KMS-11 (cell line): ENCODE measurements around the gene SLC4A1.
A peak's percentile ranks its signal among the peaks of the same experiment; 100 is the strongest.

Source experiments
- H2AFZ ChIP-seq: fragments of 200-600 bp; sonication (generic); 2 replicates; pipeline ENCODE4 v1.6.1; 2016; ENCODE audit warnings: antibody characterized with exemption, mixed run types, low read depth
- H3K27ac ChIP-seq: fragments of 200-600 bp; sonication (generic); 2 replicates; pipeline ENCODE4 v1.6.1; 2016; ENCODE audit warnings: mild to moderate bottlenecking, mixed run types
- H3K27me3 ChIP-seq: fragments of 200-600 bp; sonication (generic); 2 replicates; pipeline ENCODE4 v1.6.1; 2017; ENCODE audit warnings: mild to moderate bottlenecking, low read depth, mixed run types, moderate library complexity; ENCODE audit not compliant: insufficient read depth
- H3K36me3 ChIP-seq: fragments of 200-600 bp; sonication (generic); 2 replicates; pipeline ENCODE4 v1.6.1; 2017; ENCODE audit warnings: mild to moderate bottlenecking, mixed run types; ENCODE audit not compliant: insufficient read depth
- H3K4me1 ChIP-seq: fragments of 200-600 bp; sonication (generic); 2 replicates; pipeline ENCODE4 v1.6.1; 2016; ENCODE audit warnings: mild to moderate bottlenecking, low read depth, mixed run types; ENCODE audit not compliant: poor library complexity, severe bottlenecking
- H3K4me2 ChIP-seq: fragments of 200-600 bp; sonication (generic); 2 replicates; pipeline ENCODE4 v1.7.0; 2016; ENCODE audit warnings: mild to moderate bottlenecking, mixed run types
- H3K4me3 ChIP-seq: fragments of 200-600 bp; sonication (generic); IDR thresholded peaks from 2 replicates; pipeline ENCODE4 v1.6.1; 2017; ENCODE audit warnings: low read depth, low read length, mixed read lengths; ENCODE audit not compliant: insufficient read depth
- H3K79me2 ChIP-seq: fragments of 200-600 bp; sonication (generic); 2 replicates; pipeline ENCODE4 v1.6.1; 2016; ENCODE audit warnings: low read depth, mixed run types; ENCODE audit not compliant: insufficient read depth
- H3K9ac ChIP-seq: fragments of 200-600 bp; sonication (generic); 2 replicates; pipeline ENCODE4 v1.6.1; 2016; ENCODE audit warnings: mild to moderate bottlenecking, mixed run types
- H4K20me1 ChIP-seq: fragments of 200-600 bp; sonication (generic); 2 replicates; pipeline ENCODE4 v1.6.1; 2016; ENCODE audit warnings: mild to moderate bottlenecking, mixed run types; ENCODE audit not compliant: insufficient read depth
- TF ChIP-seq, protein P1 (sequence below): fragments of 200-600 bp; sonication (generic); conservative IDR thresholded peaks from 2 replicates; pipeline ENCODE4 v1.6.1; 2017; ENCODE audit warnings: low read depth, mild to moderate bottlenecking, antibody characterized with exemption, low read length, moderate library complexity, mixed read lengths

The SLC4A1 gene

GRCh38 chr17:44235583-44235936 lies 32.4 kb downstream of the SLC4A1 start:
- H2AFZ ChIP-seq = no peak overlapping the region; the same call in 1 of the 2 replicates
- H3K36me3 ChIP-seq = no peaks in the 10 kb centered on the region
- peak overlapping the region; percentile 24; the same call in 1 of the 2 replicates for H3K27ac ChIP-seq
- H3K4me2 ChIP-seq = no peak overlapping the region; the same call in 1 of the 2 replicates
- H3K4me1 ChIP-seq = peaks cover 29% of the 10 kb centered on the region
- TF ChIP-seq, protein P1, sequence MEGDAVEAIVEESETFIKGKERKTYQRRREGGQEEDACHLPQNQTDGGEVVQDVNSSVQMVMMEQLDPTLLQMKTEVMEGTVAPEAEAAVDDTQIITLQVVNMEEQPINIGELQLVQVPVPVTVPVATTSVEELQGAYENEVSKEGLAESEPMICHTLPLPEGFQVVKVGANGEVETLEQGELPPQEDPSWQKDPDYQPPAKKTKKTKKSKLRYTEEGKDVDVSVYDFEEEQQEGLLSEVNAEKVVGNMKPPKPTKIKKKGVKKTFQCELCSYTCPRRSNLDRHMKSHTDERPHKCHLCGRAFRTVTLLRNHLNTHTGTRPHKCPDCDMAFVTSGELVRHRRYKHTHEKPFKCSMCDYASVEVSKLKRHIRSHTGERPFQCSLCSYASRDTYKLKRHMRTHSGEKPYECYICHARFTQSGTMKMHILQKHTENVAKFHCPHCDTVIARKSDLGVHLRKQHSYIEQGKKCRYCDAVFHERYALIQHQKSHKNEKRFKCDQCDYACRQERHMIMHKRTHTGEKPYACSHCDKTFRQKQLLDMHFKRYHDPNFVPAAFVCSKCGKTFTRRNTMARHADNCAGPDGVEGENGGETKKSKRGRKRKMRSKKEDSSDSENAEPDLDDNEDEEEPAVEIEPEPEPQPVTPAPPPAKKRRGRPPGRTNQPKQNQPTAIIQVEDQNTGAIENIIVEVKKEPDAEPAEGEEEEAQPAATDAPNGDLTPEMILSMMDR = no peak
- no peak overlapping the region for H3K4me3 ChIP-seq
- no peaks in the 10 kb centered on the region for H3K79me2 ChIP-seq
- H4K20me1 ChIP-seq = no peaks in the 10 kb centered on the region
- peaks cover 3% of the 10 kb centered on the region; the same call in 1 of the 2 replicates for H3K27me3 ChIP-seq
- no peak overlapping the region; the same call in 1 of the 2 replicates for H3K9ac ChIP-seq

DNA sequence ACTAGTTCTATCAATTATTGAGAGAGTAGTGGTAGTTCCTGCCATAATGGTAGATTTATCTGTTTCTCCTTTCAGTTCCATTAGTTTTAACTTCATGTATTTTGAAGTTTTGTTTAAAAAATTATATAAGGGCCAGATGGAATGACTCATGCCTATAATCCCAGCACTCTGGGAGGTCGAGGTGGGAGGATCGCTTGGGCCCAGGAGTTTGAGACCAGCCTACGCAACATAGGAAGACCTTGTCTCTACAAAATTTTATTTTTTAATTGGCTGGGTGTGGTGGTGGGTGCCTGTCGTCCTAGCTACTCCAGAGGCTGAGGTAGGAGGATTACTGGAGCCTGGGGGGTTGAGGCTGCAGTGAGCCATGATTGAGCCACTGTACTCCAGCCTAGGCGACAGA lies 34.4 kb downstream of the SLC4A1 start:
- H3K27ac ChIP-seq = no peak overlapping the region
- H3K4me1 ChIP-seq = peaks cover 29% of the 10 kb centered on the region
- no peaks in the 10 kb centered on the region for H4K20me1 ChIP-seq
- no peak overlapping the region for H2AFZ ChIP-seq
- no peaks in the 10 kb centered on the region for H3K79me2 ChIP-seq
- H3K4me3 ChIP-seq = no peak overlapping the region
- H3K27me3 ChIP-seq = no peaks in the 10 kb centered on the region
- TF ChIP-seq, protein P1 = no peak
- no peaks in the 10 kb centered on the region for H3K36me3 ChIP-seq
- no peak overlapping the region for H3K9ac ChIP-seq
- no peak overlapping the region for H3K4me2 ChIP-seq

- Histone ChIP-seq H3K27me3 (no peaks in the 10 kb centered on the region), H3K4me2 (no peak overlapping the region), H4K20me1 (no peaks in the 10 kb centered on the region), H3K36me3 (no peaks in the 10 kb centered on the region), H2AFZ (no peak overlapping the region), H3K79me2 (no peaks in the 10 kb centered on the region), H3K4me3 (no peak overlapping the region), H3K4me1 (peaks cover 29% of the 10 kb centered on the region), H3K27ac (no peak overlapping the region), H3K9ac (no peak overlapping the region)
- TF ChIP-seq, protein P1 = no peak
Measured at GRCh38 chr17:44232061-44232460, 35.9 kb downstream of the SLC4A1 start.

DNA sequence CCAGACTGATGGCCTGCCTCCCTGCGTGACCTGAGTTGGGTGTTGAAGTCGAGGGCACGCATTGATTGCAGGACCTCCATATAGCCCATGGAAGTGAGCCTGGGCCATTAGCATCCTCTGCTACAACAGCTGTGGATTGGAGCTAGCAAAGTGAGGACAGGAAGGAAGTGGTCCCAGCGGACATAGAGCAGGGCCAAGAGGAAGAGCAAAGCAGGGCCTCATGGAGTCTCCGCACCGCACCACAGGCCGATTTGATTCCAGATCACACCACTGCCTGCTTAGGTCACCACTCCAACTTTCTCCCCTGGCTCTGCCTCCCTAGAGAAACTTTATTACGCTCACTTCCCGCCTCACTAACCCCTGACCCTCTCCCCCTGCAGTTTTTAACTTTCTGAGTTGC lies 37.8 kb downstream of the SLC4A1 start:
- Histone ChIP-seq H3K4me3 (no peak overlapping the region), H3K79me2 (no peaks in the 10 kb centered on the region), H3K36me3 (no peaks in the 10 kb centered on the region), H3K27ac (no peak overlapping the region), H4K20me1 (no peaks in the 10 kb centered on the region), H3K4me1 (peaks cover 13% of the 10 kb centered on the region), H3K27me3 (no peaks in the 10 kb centered on the region), H2AFZ (no peak overlapping the region), H3K9ac (no peak overlapping the region), H3K4me2 (no peak overlapping the region)
- TF ChIP-seq, protein P1 = no peak
